Measurements from ENCODE around the gene ZDHHC20. TPM values are rescaled to one million over a fixed set of nuclear protein-coding genes. Genes with fewer than 3 reads are reported as not detected.

Gene ZDHHC20
- total RNA-seq, 4 donors from 2014 or later = 65.5 to 128 (median 84.4) TPM

DNA sequence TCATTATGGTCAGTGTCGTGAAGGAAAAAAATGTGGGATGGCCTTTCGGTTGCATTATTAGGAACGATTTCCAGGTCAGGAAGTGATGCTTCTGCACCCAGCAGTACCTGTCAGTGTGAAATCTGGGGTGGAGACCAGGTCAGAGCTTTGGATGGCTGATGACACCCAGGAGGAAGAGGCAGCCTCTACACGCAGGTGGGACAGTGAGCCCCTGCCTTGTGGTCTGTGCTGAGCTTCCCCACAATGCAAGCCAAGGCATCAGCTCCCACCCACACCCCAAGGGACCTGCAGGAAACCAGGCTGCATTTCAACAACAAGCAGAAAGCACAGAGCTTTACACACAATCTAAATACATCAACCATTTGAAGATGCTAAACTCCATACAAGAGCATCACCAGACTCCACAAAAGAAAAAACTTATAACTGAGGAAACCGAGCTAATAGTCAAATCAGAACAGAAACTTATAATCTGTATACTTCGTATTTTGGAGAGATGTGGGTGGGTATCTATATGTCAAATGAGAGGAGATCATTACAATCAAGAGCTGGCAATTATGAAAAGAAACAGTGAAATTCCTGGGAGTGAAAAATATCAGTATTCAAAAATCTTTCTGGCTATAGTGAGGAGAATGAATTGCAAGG is 130.1 kb downstream of the ZDHHC20 start:
- DNase-seq (ENCODE audit: low spot score in 2 of 2) = no peak
- no peak overlapping the region for H3K4me3 ChIP-seq (ENCODE audit: low read depth, poor library complexity, severe bottlenecking)
- WGBS, 2 donors = 84 to 85% methylated on average over 6 of the region's 6 CpGs
- intact Hi-C loops (cut with DNase I; ENCODE audit: low total_unique reads) = no loop called here
- TF ChIP-seq POLR2A (IDR thresholded peaks at IDR 0.05) = no peak
- TF ChIP-seq CTCF (IDR thresholded peaks at IDR 0.05) = no peak

- intact Hi-C loops (cut with DNase I; ENCODE audit: low total_unique reads) = no loop called here
- no peak for DNase-seq (ENCODE audit: low spot score in 2 of 2)
- H3K4me3 ChIP-seq (ENCODE audit: low read depth, poor library complexity, severe bottlenecking) = no peak overlapping the region
- TF ChIP-seq POLR2A (IDR thresholded peaks at IDR 0.05) = no peak
- TF ChIP-seq CTCF (IDR thresholded peaks at IDR 0.05) = no peak
- WGBS, 2 donors = 62 to 68% methylated on average over 6 of the region's 6 CpGs
Observed at GRCh38 chr13:21328201-21328600, 130.9 kb downstream of the ZDHHC20 start.

- WGBS, 2 donors = 13 to 27% methylated on average over 46 to 52 of the region's 52 CpGs
- no peak for TF ChIP-seq CTCF (IDR thresholded peaks at IDR 0.05)
- TF ChIP-seq POLR2A (IDR thresholded peaks at IDR 0.05) = no peak
- DNase-seq (ENCODE audit: low spot score in 2 of 2) = no peak
- no peak overlapping the region for H3K4me3 ChIP-seq (ENCODE audit: low read depth, poor library complexity, severe bottlenecking)
- intact Hi-C loops (cut with DNase I; ENCODE audit: low total_unique reads) = no loop called here
Observed at GRCh38 chr13:21326155-21327031, 132.7 kb downstream of the ZDHHC20 start.

DNA sequence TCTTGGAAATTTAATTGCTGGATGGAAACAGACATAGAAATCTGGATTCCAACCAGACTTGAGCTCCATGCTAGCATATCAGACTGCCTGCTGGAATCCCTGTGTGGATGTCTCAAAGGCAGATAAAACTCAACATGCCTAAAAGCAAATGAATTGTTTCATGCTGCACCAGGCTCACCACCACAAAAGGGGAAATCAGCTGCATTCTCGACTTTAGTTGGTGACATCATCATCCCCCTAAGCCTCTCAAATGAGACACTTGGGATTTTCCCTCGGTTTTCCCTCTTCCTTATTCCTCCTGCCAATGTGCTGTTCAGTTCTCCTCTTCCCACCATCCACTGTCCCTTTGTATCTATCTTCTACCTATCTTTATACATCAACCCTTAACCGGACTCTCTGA is 134.3 kb downstream of the ZDHHC20 start:
- no peak for TF ChIP-seq POLR2A (IDR thresholded peaks at IDR 0.05)
- TF ChIP-seq CTCF (IDR thresholded peaks at IDR 0.05) = no peak
- DNase-seq (ENCODE audit: low spot score in 2 of 2) = no peak
- 52 to 61% methylated on average over 3 of the region's 3 CpGs for WGBS, 2 donors
- no peak overlapping the region for H3K4me3 ChIP-seq (ENCODE audit: low read depth, poor library complexity, severe bottlenecking)
- intact Hi-C loops (cut with DNase I; ENCODE audit: low total_unique reads) = no loop called here

- no peak overlapping the region for H3K4me3 ChIP-seq (ENCODE audit: low read depth, poor library complexity, severe bottlenecking)
- no peak for TF ChIP-seq POLR2A (IDR thresholded peaks at IDR 0.05)
- no peak for TF ChIP-seq CTCF (IDR thresholded peaks at IDR 0.05)
- intact Hi-C loops (cut with DNase I; ENCODE audit: low total_unique reads) = no loop called here
- WGBS, 2 donors = 1 to 91% methylated on average over 3 of the region's 3 CpGs
- DNase-seq (ENCODE audit: low spot score in 2 of 2) = no peak
Observed at GRCh38 chr13:21322988-21323387, 136.1 kb downstream of the ZDHHC20 start.

Other genes with a start within 250 kb of the ZDHHC20 start
- gene MICU2, start 144.9 kb upstream of the ZDHHC20 start, total RNA-seq = 100 to 1,000 TPM in 1 of 4 donors, 10 to 100 TPM in 3; 50.8 to 108 (median 77.4) TPM
- gene FGF9, start 211.8 kb upstream of the ZDHHC20 start, total RNA-seq = under 1 TPM in 3 of 4 donors, not detected in 1; 0.13 to 0.25 (median 0.15) TPM

Measured in lower leg skin (tissue), 4 donors.